Left ventricle myocardium inferior (tissue), 1 donor: ENCODE data around the gene PTGR3. TPM values are rescaled to one million over a fixed set of nuclear protein-coding genes. Genes with fewer than 3 reads are reported as not detected.

Experiments
- DNase-seq: peaks from one replicate; pipeline ENCODE4 v3.0.0-alpha.2; 2020
- H3K27ac ChIP-seq: fragments of 200-600 bp; replicated peaks from 2 replicates; pipeline ENCODE4 v1.8.0; 2021
- H3K27me3 ChIP-seq: fragments of 200-600 bp; 2 replicates; pipeline ENCODE4 v1.8.0; 2021; ENCODE audit warnings: low read depth
- H3K36me3 ChIP-seq: fragments of 200-600 bp; 2 replicates; pipeline ENCODE4 v1.8.0; 2021
- H3K4me1 ChIP-seq: fragments of 200-600 bp; 2 replicates; pipeline ENCODE4 v1.8.0; 2021
- H3K4me3 ChIP-seq: fragments of 200-600 bp; 2 replicates; pipeline ENCODE4 v1.8.0; 2021; ENCODE audit warnings: mild to moderate bottlenecking, moderate library complexity
- H3K9me3 ChIP-seq: fragments of 200-600 bp; replicated peaks from 2 replicates; pipeline ENCODE4 v1.8.0; 2021
- intact Hi-C: fragments of 100-400 bp; cut with micrococcal nuclease; formaldehyde crosslinking; loops from one replicate; pipeline ENCODE4 v1.11.0; 2022
- total RNA-seq: library from RNA; stranded (reverse); fragmentation: NEBNext Ultra II Directional; extraction: Animal tissue kit (Norgen Biotek cat#: 25700); gene quantifications from one replicate; pipeline ENCODE4 v1.2.1, GENCODE V29; 2021
- TF ChIP-seq, protein P1 (sequence below): fragments of 200-600 bp; IDR thresholded peaks from 2 replicates; pipeline ENCODE4 v1.8.0; 2021; ENCODE audit warnings: antibody characterized with exemption, mild to moderate bottlenecking, borderline replicate concordance
- donor health status: DM: no; HTN: yes; CAD: no; lungs with severe emphysema.

PTGR3 gene
- total RNA-seq, 1 donor from 2014 or later = 77.3 TPM

DNA sequence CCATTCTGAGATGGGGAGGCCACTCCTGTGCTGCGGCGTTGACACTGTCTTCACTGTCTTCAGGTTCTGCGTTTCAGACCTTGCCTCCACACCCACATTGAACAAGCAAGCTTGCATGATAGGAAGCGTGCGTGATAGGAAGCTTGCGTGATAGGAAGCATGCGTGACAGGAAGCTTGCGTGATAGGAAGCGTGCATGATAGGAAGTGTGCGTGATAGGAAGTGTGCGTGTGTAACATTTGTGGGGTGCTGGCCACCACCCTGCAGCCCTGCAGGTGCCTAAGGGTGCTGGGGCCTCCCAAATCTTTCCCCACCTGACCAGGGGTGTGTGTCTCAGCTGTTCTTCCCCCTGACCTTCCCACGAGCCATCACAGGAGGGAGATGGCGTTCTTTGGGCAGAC, 27.0 kb upstream of the PTGR3 start:
- TF ChIP-seq, protein P1, sequence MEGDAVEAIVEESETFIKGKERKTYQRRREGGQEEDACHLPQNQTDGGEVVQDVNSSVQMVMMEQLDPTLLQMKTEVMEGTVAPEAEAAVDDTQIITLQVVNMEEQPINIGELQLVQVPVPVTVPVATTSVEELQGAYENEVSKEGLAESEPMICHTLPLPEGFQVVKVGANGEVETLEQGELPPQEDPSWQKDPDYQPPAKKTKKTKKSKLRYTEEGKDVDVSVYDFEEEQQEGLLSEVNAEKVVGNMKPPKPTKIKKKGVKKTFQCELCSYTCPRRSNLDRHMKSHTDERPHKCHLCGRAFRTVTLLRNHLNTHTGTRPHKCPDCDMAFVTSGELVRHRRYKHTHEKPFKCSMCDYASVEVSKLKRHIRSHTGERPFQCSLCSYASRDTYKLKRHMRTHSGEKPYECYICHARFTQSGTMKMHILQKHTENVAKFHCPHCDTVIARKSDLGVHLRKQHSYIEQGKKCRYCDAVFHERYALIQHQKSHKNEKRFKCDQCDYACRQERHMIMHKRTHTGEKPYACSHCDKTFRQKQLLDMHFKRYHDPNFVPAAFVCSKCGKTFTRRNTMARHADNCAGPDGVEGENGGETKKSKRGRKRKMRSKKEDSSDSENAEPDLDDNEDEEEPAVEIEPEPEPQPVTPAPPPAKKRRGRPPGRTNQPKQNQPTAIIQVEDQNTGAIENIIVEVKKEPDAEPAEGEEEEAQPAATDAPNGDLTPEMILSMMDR = no peak
- Histone ChIP-seq H3K36me3 (peaks cover 8% of the 10 kb centered on the region), H3K27me3 (no peaks in the 10 kb centered on the region), H3K27ac (no peak overlapping the region), H3K9me3 (no peaks in the 10 kb centered on the region), H3K4me3 (no peak overlapping the region), H3K4me1 (peaks cover 43% of the 10 kb centered on the region)
- intact Hi-C loops = no loop called here
- no peak for DNase-seq

DNA sequence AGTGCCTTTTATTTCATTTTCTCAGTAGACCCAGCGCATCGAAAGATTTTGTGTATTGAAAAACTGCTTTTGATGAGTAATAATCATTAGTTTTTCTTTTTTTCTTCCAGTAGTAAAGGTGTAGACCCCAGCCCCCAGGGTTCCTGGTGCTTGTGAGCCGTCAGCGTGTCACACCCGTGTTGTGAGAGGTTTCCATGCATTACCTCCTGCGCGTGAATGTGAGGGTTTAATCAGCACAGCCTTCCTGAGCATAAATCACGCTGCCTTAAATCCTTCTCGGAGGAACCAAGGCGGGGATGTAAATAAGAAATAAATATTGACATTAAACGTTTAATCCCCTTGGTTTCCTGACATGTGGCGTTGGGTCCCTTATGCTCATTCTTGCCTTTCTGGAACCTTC, 26.0 kb upstream of the PTGR3 start:
- TF ChIP-seq, protein P1 = no peak

DNA sequence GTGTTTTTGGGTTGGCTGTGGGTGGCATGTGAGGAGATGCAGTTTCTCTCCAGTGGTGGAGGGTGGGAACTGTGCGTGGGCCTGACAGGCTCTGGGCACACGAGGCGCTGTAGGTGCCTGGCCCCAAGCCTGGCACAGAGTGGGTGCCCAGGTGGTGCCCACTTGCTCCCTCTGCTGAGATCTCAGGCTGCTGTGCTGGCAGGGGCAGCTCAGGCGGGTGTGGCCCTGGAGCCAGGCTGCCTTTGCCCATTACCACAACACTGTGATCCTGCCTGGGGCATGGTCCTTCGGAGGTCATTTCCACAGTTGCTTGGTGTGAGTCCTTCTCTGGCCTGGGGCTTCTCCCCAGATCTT, 22.1 kb upstream of the PTGR3 start:
- intact Hi-C loops = no loop called here
- Histone ChIP-seq H3K4me1 (peaks cover 56% of the 10 kb centered on the region), H3K27ac (peak overlapping the region; percentile 63), H3K9me3 (no peaks in the 10 kb centered on the region), H3K36me3 (peaks cover 8% of the 10 kb centered on the region), H3K27me3 (no peaks in the 10 kb centered on the region), H3K4me3 (no peak overlapping the region)
- DNase-seq = no peak
- TF ChIP-seq, protein P1 = no peak

More for the DNA sequence above, 26.0 kb upstream of the PTGR3 start:
- Histone ChIP-seq H3K9me3 (no peaks in the 10 kb centered on the region), H3K4me3 (no peak overlapping the region), H3K36me3 (peaks cover 8% of the 10 kb centered on the region), H3K27me3 (no peaks in the 10 kb centered on the region), H3K27ac (no peak overlapping the region), H3K4me1 (peaks cover 44% of the 10 kb centered on the region)
- no peak for DNase-seq
- intact Hi-C loops = no loop called here

DNA sequence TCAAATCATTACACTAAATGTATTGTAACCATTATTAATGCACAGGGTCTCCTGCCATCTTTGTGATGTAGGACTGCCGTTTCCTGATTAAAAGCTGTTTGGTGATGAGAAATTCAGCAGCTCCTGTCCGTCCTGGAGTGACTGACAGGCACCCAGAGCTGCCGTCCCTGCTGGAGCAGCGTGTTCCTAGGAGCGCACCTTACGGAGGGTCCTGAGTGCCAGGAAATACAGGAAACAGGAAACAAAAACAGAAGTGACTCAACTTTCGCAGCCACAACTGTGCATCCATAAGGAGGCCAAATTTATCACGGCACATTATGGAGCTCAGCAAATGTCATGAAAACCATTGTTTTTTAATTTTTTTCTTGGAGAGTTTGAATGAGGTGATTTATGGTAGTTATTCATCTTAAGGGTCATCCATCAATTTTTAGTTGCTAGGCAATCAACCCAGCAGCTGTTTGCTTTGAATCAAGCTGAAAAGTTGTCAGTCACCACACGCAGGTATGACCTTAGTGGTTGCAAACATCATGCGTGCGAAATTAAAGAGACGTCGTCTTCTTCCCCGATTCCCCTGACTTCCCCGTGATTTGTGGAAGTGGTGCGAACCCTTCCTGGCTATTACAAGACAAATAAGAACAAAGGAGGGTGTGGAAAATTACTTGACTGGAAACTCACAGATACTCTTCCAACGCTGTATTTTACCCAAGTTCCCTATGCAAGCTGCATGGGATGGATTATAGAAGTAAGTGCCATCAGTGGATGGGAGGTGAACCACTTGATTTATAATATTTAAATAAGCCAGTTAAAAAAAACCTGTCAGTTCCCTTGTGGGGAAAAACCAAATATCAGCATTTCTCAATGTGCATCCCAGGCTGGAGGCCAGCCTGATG, 21.5 kb upstream of the PTGR3 start:
- Histone ChIP-seq H3K27me3 (no peaks in the 10 kb centered on the region), H3K4me3 (no peak overlapping the region), H3K4me1 (peaks cover 58% of the 10 kb centered on the region), H3K27ac (peak overlapping the region; percentile 63), H3K36me3 (peaks cover 2% of the 10 kb centered on the region), H3K9me3 (no peaks in the 10 kb centered on the region)
- intact Hi-C loops = no loop called here
- no peak for DNase-seq
- TF ChIP-seq, protein P1 = no peak

DNA sequence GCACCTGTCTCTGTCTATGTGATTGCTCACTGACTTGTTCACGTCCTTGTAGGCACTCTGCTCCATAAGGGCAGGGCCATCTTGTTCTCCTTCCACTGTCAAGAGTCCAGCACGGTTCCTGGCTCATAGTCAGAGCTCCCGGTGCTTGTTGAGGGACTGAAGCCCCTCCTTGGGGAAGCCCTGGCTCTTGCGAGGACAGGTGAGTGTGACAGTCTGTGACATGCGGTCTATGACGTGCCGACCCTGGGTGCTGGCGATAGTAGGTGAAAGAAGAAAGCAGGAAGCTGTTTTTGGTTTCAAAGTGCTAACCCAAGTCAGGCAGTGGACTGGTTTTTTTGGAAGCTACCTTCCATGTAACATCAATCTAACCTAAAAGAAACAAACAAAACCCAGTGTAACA, 20.5 kb upstream of the PTGR3 start:
- H3K4me3 ChIP-seq = no peak overlapping the region
- TF ChIP-seq, protein P1 = no peak
- no peak for DNase-seq
- intact Hi-C loops = no loop called here
- H3K4me1 ChIP-seq = peaks cover 58% of the 10 kb centered on the region
- no peaks in the 10 kb centered on the region for H3K9me3 ChIP-seq
- peak overlapping the region; percentile 63 for H3K27ac ChIP-seq
- no peaks in the 10 kb centered on the region for H3K27me3 ChIP-seq
- H3K36me3 ChIP-seq = no peaks in the 10 kb centered on the region
